Suprapubic skin (tissue), 4 donors: ENCODE measurements around the gene PLA2G3. TPM values are rescaled to one million over a fixed set of nuclear protein-coding genes. Genes with fewer than 3 reads are reported as not detected.
A peak's percentile ranks its signal among the peaks of the same experiment; 100 is the strongest.

Experiments
- DNase-seq, 2 donors: peaks; one replicate each; pipeline ENCODE4 v3.0.0-alpha.2; 2019; ENCODE audit warnings: low spot score in 2 of 2
- H3K27ac ChIP-seq: fragments of 200-600 bp; sonication (generic); one replicate; pipeline ENCODE4 v1.5.1; 2019
- H3K27me3 ChIP-seq: fragments of 200-600 bp; sonication (generic); one replicate; pipeline ENCODE4 v1.5.1; 2019
- H3K36me3 ChIP-seq: fragments of 200-600 bp; sonication (generic); one replicate; pipeline ENCODE4 v1.5.1; 2019
- H3K4me1 ChIP-seq: fragments of 200-600 bp; sonication (generic); one replicate; pipeline ENCODE4 v1.5.1; 2019
- H3K4me3 ChIP-seq: fragments of 200-600 bp; sonication (generic); one replicate; pipeline ENCODE4 v1.5.1; 2019; ENCODE audit warnings: mild to moderate bottlenecking
- H3K9me3 ChIP-seq: fragments of 200-600 bp; sonication (generic); one replicate; pipeline ENCODE4 v1.5.1; 2019
- EP300 ChIP-seq: sonication (generic); formaldehyde crosslinking; IDR thresholded peaks from one replicate; pipeline ENCODE4 v1.6.1; 2017; ENCODE audit warnings: antibody characterized with exemption
- POLR2A ChIP-seq, 2 donors: fragments of 450-650 bp; IDR thresholded peaks; one replicate each; pipeline ENCODE4 v1.6.1; 2017; ENCODE audit warnings: antibody characterized with exemption in 2 of 2, mild to moderate bottlenecking in 2 of 2, moderate library complexity in 2 of 2
- POLR2AphosphoS5 ChIP-seq, 3 donors: sonication (generic); formaldehyde crosslinking; IDR thresholded peaks; one replicate each; pipeline ENCODE4 v1.6.1; 2017; ENCODE audit warnings: antibody characterized with exemption in 3 of 3
- WGBS: methylation state at CpG from one replicate; pipeline ENCODE4 v1.1.5; 2018; 5-methylcytosine and 5-hydroxymethylcytosine counted together
- total RNA-seq, 4 donors: library from RNA; depleted of rRNA; stranded (reverse); fragments of >200 nt; gene quantifications; one replicate each; pipeline ENCODE4 v1.1.0, GENCODE V29; 2016
- TF ChIP-seq, protein P1 (sequence below), 2 donors: fragments of 200-600 bp in 1 of 2; fragments of 450-650 bp in 1 of 2; sonication (generic) in 1 of 2; IDR thresholded peaks; one replicate each; pipeline ENCODE4 v1.5.1; 2016 to 2019; ENCODE audit warnings: antibody characterized with exemption in 2 of 2, mild to moderate bottlenecking in 1 of 2, moderate library complexity in 1 of 2

Gene PLA2G3
- total RNA-seq, 4 donors from 2014 or later, result 3.1 to 9.5 (median 7.6) TPM

DNA sequence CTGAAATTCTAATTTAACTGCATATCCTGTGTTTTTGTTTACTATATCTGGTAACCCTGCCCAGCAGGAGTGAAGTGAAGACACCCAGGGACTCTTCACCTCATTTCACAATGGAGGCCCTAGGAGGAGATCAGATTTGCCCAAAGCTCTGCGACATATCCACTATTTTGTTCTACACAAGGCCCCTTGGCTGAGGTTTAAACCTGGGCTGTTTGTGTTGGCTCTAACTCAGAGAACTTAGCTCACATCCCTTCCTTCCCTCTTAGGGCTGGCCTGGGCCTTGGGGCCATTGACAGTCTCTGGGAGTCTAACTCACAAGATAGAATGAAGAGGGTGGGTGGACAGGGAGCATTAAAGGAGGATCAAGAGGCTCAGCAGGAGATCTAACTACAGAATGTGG, 8.2 kb upstream of the PLA2G3 start:
- Histone ChIP-seq H3K4me3 (no peak overlapping the region), H3K27me3 (no peaks in the 10 kb centered on the region), H3K27ac (no peak overlapping the region), H3K4me1 (peaks cover 7% of the 10 kb centered on the region), H3K36me3 (no peaks in the 10 kb centered on the region), H3K9me3 (no peaks in the 10 kb centered on the region)
- DNase-seq, result no peak
- TF ChIP-seq POLR2AphosphoS5 (IDR thresholded peaks at IDR 0.05) (no peak), POLR2A (IDR thresholded peaks at IDR 0.05) (no peak), EP300 (no peak)
- TF ChIP-seq, protein P1, sequence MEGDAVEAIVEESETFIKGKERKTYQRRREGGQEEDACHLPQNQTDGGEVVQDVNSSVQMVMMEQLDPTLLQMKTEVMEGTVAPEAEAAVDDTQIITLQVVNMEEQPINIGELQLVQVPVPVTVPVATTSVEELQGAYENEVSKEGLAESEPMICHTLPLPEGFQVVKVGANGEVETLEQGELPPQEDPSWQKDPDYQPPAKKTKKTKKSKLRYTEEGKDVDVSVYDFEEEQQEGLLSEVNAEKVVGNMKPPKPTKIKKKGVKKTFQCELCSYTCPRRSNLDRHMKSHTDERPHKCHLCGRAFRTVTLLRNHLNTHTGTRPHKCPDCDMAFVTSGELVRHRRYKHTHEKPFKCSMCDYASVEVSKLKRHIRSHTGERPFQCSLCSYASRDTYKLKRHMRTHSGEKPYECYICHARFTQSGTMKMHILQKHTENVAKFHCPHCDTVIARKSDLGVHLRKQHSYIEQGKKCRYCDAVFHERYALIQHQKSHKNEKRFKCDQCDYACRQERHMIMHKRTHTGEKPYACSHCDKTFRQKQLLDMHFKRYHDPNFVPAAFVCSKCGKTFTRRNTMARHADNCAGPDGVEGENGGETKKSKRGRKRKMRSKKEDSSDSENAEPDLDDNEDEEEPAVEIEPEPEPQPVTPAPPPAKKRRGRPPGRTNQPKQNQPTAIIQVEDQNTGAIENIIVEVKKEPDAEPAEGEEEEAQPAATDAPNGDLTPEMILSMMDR (IDR thresholded peaks at IDR 0.05), result no peak
- 73% methylated on average over 1 of the region's 1 CpG for WGBS

DNA sequence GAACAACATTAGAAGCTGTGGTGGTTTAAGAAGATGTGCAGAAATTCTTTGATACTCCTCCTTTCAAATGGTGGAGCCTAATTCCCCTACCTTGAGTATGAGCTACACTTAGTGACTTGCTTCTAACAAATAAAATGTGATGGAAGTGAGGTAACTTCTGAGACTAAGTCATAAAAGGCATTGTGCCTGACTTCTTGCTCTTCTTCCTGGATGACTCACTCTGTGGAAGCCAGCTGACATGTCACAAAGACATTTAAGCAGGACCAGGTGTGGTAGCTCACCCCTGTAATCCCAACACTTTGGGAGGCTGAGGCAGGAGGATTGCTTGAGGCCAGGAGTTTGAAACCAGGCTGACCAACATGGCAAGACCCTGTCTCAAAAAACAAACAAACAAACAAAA, 3.9 kb upstream of the PLA2G3 start:
- Histone ChIP-seq H3K4me1 (peaks cover 42% of the 10 kb centered on the region), H3K27ac (no peak overlapping the region)
- TF ChIP-seq POLR2A (IDR thresholded peaks at IDR 0.05) (no peak), POLR2AphosphoS5 (IDR thresholded peaks at IDR 0.05) (no peak), EP300 (no peak)
- TF ChIP-seq, protein P1 (IDR thresholded peaks at IDR 0.05), result no peak

DNA sequence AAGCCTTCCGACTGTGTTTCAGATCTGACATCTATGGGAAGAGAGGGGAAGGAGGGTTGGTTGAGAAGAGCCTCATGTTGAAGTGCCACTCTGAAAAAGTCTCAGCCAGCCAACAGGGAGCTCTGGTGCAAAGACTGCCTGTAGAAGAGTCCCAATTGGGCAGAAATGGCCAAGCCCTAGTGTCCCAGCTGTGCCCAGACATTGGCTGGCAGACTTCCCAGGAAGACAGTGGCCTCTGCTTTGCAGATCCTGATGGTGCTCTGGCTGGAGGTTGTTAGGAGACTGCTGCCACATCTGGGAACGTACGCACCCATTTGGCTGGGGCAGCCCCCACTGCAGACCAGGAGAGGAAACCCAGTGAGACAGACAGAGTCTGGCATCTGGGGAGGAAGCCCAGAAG, 3.2 kb upstream of the PLA2G3 start:
- no peak overlapping the region for H3K4me3 ChIP-seq
- no peaks in the 10 kb centered on the region for H3K9me3 ChIP-seq
- DNase-seq, result peak in 1 of 2 donors; percentile 40
- H3K4me1 ChIP-seq, result peaks cover 36% of the 10 kb centered on the region
- WGBS, result 82% methylated on average over 2 of the region's 3 CpGs
- H3K27ac ChIP-seq, result no peak overlapping the region
- H3K27me3 ChIP-seq, result peaks cover 9% of the 10 kb centered on the region
- TF ChIP-seq POLR2A (IDR thresholded peaks at IDR 0.05), result no peak
- TF ChIP-seq, protein P1 (IDR thresholded peaks at IDR 0.05), result no peak
- TF ChIP-seq POLR2AphosphoS5 (IDR thresholded peaks at IDR 0.05), result no peak
- no peak for TF ChIP-seq EP300
- no peaks in the 10 kb centered on the region for H3K36me3 ChIP-seq

More for the DNA sequence above, 3.9 kb upstream of the PLA2G3 start:
- H3K9me3 ChIP-seq, result no peaks in the 10 kb centered on the region
- DNase-seq, result no peak
- H3K27me3 ChIP-seq, result peaks cover 8% of the 10 kb centered on the region
- H3K4me3 ChIP-seq, result no peak overlapping the region
- H3K36me3 ChIP-seq, result no peaks in the 10 kb centered on the region

DNA sequence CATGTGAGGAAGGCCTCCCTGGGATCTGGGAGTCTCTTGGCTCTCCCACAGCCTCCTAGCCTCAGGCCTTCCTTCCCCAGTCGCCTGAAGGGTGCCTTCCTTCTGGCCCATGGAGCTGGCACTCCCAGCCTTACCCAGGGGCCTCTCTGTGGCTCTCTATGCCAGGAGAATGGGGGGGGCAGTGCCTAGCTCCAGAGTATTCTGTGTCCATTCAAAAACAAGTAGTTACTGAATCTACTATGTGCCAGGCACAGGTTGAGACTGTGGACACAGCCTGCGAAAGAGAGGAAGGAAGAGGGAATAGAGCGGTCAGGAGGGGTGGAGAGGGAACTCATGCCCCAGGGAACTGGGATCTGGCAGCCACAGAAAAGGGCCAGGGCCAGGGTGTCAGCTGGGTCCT, 2.7 kb upstream of the PLA2G3 start:
- H3K36me3 ChIP-seq, result no peaks in the 10 kb centered on the region
- 39% methylated on average over 3 of the region's 3 CpGs for WGBS
- peaks cover 34% of the 10 kb centered on the region for H3K4me1 ChIP-seq
- no peak for DNase-seq
- H3K27me3 ChIP-seq, result peaks cover 13% of the 10 kb centered on the region
- no peak overlapping the region for H3K4me3 ChIP-seq
- TF ChIP-seq, protein P1 (IDR thresholded peaks at IDR 0.05), result no peak
- no peak for TF ChIP-seq EP300
- no peak for TF ChIP-seq POLR2A (IDR thresholded peaks at IDR 0.05)
- no peak for TF ChIP-seq POLR2AphosphoS5 (IDR thresholded peaks at IDR 0.05)
- H3K9me3 ChIP-seq, result no peaks in the 10 kb centered on the region
- H3K27ac ChIP-seq, result peak overlapping the region; percentile 55

DNA sequence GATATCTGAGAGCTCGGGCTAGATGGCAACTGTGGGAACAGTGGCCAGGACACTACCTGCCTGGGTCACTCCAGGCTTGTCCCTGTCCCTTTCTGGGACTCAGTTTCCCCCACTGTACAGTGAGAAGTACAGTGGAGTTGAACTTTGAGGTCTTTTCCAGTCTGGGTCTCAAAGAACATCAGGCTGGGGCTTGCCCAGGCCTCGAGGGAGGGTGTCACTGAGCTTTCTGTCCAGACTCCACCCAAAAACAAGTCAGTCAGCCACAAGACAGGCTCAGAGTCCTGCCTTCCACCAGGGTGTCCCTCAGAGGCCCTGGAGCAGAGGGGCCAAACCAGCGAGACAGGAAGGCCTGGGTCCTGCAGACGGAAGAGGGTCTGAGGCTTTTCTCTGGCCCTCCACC, 2.0 kb upstream of the PLA2G3 start:
- TF ChIP-seq, protein P1 (IDR thresholded peaks at IDR 0.05), result no peak
- TF ChIP-seq POLR2A (IDR thresholded peaks at IDR 0.05) (no peak), EP300 (no peak), POLR2AphosphoS5 (IDR thresholded peaks at IDR 0.05) (no peak)
- no peak overlapping the region for H3K4me3 ChIP-seq
- peak overlapping the region; percentile 55 for H3K27ac ChIP-seq
- WGBS, result 61% methylated on average over 4 of the region's 4 CpGs
- no peaks in the 10 kb centered on the region for H3K36me3 ChIP-seq
- DNase-seq, result no peak
- H3K9me3 ChIP-seq, result no peaks in the 10 kb centered on the region
- H3K4me1 ChIP-seq, result peaks cover 34% of the 10 kb centered on the region
- peaks cover 18% of the 10 kb centered on the region for H3K27me3 ChIP-seq
